Ishikawa (cell line): Measurements from ENCODE around the gene MAST4.

ENCODE experiments used
- CEBPB ChIP-seq: IDR thresholded peaks from 2 replicates; pipeline ENCODE4 v1.6.1; 2012
- CREB1 ChIP-seq: IDR thresholded peaks from 2 replicates; pipeline ENCODE4 v1.6.1; 2012; ENCODE audit warnings: low read depth
- EGR1 ChIP-seq: IDR thresholded peaks from 2 replicates; pipeline ENCODE4 v1.6.1; 2012
- EP300 ChIP-seq: IDR thresholded peaks from 2 replicates; pipeline ENCODE4 v1.6.1; 2012; ENCODE audit warnings: borderline replicate concordance
- FOXM1 ChIP-seq: IDR thresholded peaks from 2 replicates; pipeline ENCODE4 v1.6.1; 2012; ENCODE audit warnings: low read depth, borderline replicate concordance
- NFIC ChIP-seq: IDR thresholded peaks from 2 replicates; pipeline ENCODE4 v1.6.1; 2012
- RAD21 ChIP-seq: IDR thresholded peaks from 2 replicates; pipeline ENCODE4 v1.6.1; 2012; ENCODE audit warnings: low read depth
- TAF1 ChIP-seq: IDR thresholded peaks from 2 replicates; pipeline ENCODE4 v1.6.1; 2012; ENCODE audit warnings: low read depth, mild to moderate bottlenecking
- TCF12 ChIP-seq: IDR thresholded peaks from 2 replicates; pipeline ENCODE4 v1.6.1; 2012; ENCODE audit warnings: low read depth
- TEAD4 ChIP-seq: IDR thresholded peaks from 2 replicates; pipeline ENCODE4 v1.6.1; 2012
- YY1 ChIP-seq: IDR thresholded peaks from 2 replicates; pipeline ENCODE4 v1.6.1; 2012; ENCODE audit warnings: low read depth
- ZBTB7A ChIP-seq: IDR thresholded peaks from 2 replicates; pipeline ENCODE4 v1.6.1; 2012; ENCODE audit warnings: low read depth
- TF ChIP-seq, protein P1 (sequence below): IDR thresholded peaks from 2 replicates; pipeline ENCODE4 v1.6.1; 2012
- TF ChIP-seq, protein P2 (sequence below): IDR thresholded peaks from 2 replicates; pipeline ENCODE4 v1.6.1; 2012; ENCODE audit warnings: low read depth, mild to moderate bottlenecking
- TF ChIP-seq, protein P3 (sequence below): IDR thresholded peaks from 2 replicates; pipeline ENCODE4 v1.6.1; 2012

MAST4 gene

DNA sequence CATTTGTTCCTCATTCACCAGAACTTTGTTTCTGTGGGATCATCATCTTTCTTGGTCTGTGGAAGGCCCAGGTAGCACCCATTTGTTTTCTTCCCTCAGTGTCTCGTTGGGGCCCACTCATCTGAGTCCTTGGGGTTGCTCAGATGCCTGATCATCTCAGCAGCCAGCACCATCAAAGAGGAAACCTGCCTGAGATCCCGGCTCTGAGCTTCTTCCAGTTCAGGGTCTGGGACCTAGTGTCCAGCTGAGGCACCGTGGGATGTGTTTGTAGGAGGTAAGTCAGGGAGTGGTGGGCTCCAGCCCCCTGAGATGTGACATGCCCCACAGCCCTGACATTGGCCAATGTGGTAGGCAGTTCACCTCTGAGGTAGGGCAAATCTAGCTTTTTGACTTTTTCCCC lies 609.8 kb downstream of the MAST4 start:
- no peak for TF ChIP-seq EGR1
- no peak for TF ChIP-seq TAF1
- TF ChIP-seq NFIC: no peak
- TF ChIP-seq, protein P1, sequence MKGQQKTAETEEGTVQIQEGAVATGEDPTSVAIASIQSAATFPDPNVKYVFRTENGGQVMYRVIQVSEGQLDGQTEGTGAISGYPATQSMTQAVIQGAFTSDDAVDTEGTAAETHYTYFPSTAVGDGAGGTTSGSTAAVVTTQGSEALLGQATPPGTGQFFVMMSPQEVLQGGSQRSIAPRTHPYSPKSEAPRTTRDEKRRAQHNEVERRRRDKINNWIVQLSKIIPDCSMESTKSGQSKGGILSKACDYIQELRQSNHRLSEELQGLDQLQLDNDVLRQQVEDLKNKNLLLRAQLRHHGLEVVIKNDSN: no peak
- TF ChIP-seq TEAD4: no peak
- TF ChIP-seq TCF12: no peak
- TF ChIP-seq, protein P2, sequence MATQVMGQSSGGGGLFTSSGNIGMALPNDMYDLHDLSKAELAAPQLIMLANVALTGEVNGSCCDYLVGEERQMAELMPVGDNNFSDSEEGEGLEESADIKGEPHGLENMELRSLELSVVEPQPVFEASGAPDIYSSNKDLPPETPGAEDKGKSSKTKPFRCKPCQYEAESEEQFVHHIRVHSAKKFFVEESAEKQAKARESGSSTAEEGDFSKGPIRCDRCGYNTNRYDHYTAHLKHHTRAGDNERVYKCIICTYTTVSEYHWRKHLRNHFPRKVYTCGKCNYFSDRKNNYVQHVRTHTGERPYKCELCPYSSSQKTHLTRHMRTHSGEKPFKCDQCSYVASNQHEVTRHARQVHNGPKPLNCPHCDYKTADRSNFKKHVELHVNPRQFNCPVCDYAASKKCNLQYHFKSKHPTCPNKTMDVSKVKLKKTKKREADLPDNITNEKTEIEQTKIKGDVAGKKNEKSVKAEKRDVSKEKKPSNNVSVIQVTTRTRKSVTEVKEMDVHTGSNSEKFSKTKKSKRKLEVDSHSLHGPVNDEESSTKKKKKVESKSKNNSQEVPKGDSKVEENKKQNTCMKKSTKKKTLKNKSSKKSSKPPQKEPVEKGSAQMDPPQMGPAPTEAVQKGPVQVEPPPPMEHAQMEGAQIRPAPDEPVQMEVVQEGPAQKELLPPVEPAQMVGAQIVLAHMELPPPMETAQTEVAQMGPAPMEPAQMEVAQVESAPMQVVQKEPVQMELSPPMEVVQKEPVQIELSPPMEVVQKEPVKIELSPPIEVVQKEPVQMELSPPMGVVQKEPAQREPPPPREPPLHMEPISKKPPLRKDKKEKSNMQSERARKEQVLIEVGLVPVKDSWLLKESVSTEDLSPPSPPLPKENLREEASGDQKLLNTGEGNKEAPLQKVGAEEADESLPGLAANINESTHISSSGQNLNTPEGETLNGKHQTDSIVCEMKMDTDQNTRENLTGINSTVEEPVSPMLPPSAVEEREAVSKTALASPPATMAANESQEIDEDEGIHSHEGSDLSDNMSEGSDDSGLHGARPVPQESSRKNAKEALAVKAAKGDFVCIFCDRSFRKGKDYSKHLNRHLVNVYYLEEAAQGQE: no peak
- TF ChIP-seq, protein P3, sequence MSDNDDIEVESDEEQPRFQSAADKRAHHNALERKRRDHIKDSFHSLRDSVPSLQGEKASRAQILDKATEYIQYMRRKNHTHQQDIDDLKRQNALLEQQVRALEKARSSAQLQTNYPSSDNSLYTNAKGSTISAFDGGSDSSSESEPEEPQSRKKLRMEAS: no peak
- no peak for TF ChIP-seq CREB1
- no peak for TF ChIP-seq RAD21
- TF ChIP-seq EP300: no peak
- no peak for TF ChIP-seq YY1
- no peak for TF ChIP-seq ZBTB7A
- TF ChIP-seq CEBPB: no peak

DNA sequence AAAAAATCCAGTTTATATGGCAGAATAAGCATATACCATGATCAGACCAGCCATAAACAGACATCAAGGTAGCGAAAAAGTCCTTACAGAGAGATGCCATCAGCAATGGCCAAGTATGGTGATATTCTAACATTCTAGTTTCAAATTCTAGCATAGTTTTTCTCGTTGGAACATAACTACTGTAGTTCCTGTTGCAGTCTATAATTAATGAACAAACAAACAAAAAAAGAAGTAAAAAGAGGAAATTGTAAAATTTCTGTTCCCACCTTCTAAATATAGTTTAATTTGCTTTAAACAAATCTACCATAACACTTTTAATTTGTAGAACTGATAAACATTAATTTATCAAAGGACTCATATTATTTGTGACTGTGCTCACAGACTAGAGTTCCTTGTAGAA lies 610.3 kb downstream of the MAST4 start:
- TF ChIP-seq EGR1 (no peak), NFIC (no peak), TAF1 (no peak), YY1 (no peak), EP300 (no peak), TEAD4 (no peak), CEBPB (no peak), RAD21 (no peak), FOXM1 (no peak), ZBTB7A (no peak)
- TF ChIP-seq, protein P2: no peak
- TF ChIP-seq, protein P3: no peak
- TF ChIP-seq, protein P1: no peak

DNA sequence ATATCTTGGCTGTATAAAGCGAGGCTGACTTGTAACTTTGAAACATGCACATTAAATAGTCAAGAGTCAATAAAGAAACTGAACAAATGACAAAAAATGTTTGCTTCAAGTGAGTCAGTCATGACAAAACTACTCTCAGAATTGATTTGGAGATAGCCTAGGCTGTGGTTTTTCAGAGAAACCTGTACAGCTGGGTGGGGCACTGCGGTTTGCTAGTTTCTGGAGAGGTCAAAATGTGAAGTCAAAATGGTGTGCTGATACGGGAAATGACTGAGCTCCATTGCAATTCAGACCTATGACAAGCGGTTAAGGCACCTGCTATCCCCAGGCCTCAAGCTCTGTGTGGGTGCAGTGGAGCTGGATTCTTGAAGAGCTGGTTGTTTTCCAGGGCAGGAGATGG lies 610.7 kb downstream of the MAST4 start:
- TF ChIP-seq TEAD4 (no peak), EP300 (no peak), CREB1 (no peak), YY1 (no peak), ZBTB7A (no peak), NFIC (no peak), FOXM1 (no peak), TAF1 (no peak), CEBPB (no peak), EGR1 (no peak)
- TF ChIP-seq, protein P2: no peak
- TF ChIP-seq, protein P1: no peak
- TF ChIP-seq, protein P3: no peak

DNA sequence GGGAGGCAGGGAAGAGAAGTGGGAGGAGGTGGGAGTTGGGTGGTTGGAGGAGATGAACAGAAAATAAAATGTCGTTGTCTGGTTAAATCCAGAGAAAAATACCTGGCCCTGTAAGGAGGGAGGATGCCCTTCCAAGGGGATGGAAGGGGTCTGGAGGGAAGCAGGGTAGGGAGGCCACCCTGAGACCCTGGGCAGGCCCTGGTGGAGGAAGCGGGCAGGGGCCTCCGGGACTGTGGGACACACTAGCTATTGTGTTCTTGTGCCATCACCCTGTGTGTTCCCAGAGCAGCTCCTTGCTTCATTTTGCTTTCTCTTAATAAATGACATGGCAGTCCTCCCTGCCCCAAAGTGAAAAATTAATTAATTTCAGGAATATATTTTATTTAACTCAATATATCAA lies 612.2 kb downstream of the MAST4 start:
- TF ChIP-seq TEAD4 (no peak), YY1 (no peak), NFIC (no peak), CEBPB (no peak), TAF1 (no peak), RAD21 (no peak), ZBTB7A (no peak)
